ENCODE results near the gene PLEKHG4B.

PLEKHG4B gene

DNA sequence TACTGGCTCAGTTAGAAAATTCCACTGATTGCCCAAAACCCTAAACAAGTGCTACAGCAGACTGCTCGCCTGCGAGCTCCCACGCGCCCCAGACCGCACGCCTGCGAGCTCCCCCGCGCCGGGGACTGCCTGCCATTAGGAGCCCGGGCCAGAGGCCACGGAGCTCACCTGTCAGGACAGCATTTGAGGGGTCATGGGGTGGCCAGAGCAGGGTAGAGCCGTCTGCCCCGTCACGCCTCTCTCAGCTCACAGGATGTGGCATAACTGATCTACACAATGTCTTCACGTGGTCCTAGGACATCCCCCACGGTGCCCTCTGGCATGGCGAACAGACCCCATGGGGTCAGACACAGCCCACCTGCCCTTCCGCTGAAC is 70.2 kb downstream of the PLEKHG4B start:
- Histone ChIP-seq H3K27ac (ENCODE audit: low read depth, low read length) (no peak overlapping the region), H3K79me2 (ENCODE audit: insufficient read depth, low read length) (no peaks in the 10 kb centered on the region), H3K9me3 (ENCODE audit: insufficient read depth, low read length) (peaks cover 5% of the 10 kb centered on the region; the same call in 1 of the 2 replicates), H3K4me3 (ENCODE audit: insufficient read depth, low read length, poor library complexity, severe bottlenecking) (no peak overlapping the region), H3K36me3 (ENCODE audit: low read length) (no peaks in the 10 kb centered on the region), H3F3A (ENCODE audit: insufficient read depth) (no peaks in the 10 kb centered on the region), H2AFZ (ENCODE audit: low read depth, low read length, severe bottlenecking) (no peak overlapping the region), H3K9me2 (replicated peaks; ENCODE audit: insufficient read depth, low read length) (no peaks in the 10 kb centered on the region), H3K4me2 (ENCODE audit: low read depth, low read length, poor library complexity, severe bottlenecking) (no peak overlapping the region), H3K27me3 (ENCODE audit: low read length) (no peaks in the 10 kb centered on the region), H4K20me1 (ENCODE audit: low read depth, low read length) (no peaks in the 10 kb centered on the region), H3K9ac (ENCODE audit: low read length) (no peak overlapping the region)
- TF ChIP-seq EZH2phosphoT487 (conservative IDR thresholded peaks at IDR 0.05; ENCODE audit: low read length): no peak
- TF ChIP-seq, protein P1, sequence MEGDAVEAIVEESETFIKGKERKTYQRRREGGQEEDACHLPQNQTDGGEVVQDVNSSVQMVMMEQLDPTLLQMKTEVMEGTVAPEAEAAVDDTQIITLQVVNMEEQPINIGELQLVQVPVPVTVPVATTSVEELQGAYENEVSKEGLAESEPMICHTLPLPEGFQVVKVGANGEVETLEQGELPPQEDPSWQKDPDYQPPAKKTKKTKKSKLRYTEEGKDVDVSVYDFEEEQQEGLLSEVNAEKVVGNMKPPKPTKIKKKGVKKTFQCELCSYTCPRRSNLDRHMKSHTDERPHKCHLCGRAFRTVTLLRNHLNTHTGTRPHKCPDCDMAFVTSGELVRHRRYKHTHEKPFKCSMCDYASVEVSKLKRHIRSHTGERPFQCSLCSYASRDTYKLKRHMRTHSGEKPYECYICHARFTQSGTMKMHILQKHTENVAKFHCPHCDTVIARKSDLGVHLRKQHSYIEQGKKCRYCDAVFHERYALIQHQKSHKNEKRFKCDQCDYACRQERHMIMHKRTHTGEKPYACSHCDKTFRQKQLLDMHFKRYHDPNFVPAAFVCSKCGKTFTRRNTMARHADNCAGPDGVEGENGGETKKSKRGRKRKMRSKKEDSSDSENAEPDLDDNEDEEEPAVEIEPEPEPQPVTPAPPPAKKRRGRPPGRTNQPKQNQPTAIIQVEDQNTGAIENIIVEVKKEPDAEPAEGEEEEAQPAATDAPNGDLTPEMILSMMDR (IDR thresholded peaks at IDR 0.05; ENCODE audit: insufficient read depth, low read length, poor library complexity, severe bottlenecking): no peak

DNA sequence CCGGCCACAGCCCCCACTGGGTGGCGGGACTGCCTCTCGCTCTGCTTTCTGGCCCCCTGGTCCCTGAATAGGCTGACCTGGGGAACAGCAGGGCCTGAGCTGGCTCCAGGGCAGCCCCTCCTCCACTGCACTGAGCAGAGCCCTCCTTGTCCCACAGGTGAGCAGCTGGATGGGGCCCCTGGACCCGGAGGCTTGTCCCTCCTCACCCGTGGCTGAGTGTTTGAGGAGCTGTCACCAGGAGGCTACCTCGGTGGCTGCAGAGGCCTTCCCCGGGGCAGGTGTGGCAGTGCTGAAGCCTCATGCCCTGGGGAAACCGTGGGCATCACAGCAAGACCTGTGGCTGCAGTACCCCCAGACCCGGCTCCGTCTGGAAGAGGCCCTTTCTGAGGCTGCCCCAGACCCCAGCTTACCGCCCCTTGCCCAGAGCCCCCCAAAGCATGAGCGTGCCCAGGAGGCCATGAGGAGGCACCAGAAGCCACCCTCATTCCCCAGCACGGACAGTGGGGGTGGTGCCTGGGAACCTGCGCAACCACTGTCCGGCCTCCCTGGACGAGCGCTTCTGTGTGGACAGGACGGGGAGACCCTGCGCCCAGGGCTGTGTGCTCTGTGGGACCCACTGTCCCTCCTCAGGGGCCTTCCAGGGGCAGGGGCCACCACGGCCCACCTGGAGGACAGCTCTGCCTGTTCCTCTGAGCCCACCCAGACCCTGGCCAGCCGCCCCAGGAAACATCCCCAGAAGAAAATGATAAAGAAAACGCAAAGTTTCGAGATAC is 70.8 kb downstream of the PLEKHG4B start:
- Histone ChIP-seq H3K27me3 (ENCODE audit: low read length) (no peaks in the 10 kb centered on the region), H4K20me1 (ENCODE audit: low read depth, low read length) (no peaks in the 10 kb centered on the region), H2AFZ (ENCODE audit: low read depth, low read length, severe bottlenecking) (no peak overlapping the region), H3K79me2 (ENCODE audit: insufficient read depth, low read length) (no peaks in the 10 kb centered on the region), H3K4me3 (ENCODE audit: insufficient read depth, low read length, poor library complexity, severe bottlenecking) (no peak overlapping the region), H3K9me3 (ENCODE audit: insufficient read depth, low read length) (peaks cover 5% of the 10 kb centered on the region; the same call in 1 of the 2 replicates), H3F3A (ENCODE audit: insufficient read depth) (no peaks in the 10 kb centered on the region), H3K9me2 (replicated peaks; ENCODE audit: insufficient read depth, low read length) (no peaks in the 10 kb centered on the region), H3K9ac (ENCODE audit: low read length) (no peak overlapping the region), H3K27ac (ENCODE audit: low read depth, low read length) (no peak overlapping the region), H3K4me2 (ENCODE audit: low read depth, low read length, poor library complexity, severe bottlenecking) (no peak overlapping the region), H3K36me3 (ENCODE audit: low read length) (no peaks in the 10 kb centered on the region)
- no peak for TF ChIP-seq EZH2phosphoT487 (conservative IDR thresholded peaks at IDR 0.05; ENCODE audit: low read length)
- TF ChIP-seq, protein P1 (IDR thresholded peaks at IDR 0.05; ENCODE audit: insufficient read depth, low read length, poor library complexity, severe bottlenecking): no peak

- Histone ChIP-seq H3K36me3 (ENCODE audit: low read length) (no peaks in the 10 kb centered on the region), H3K27ac (ENCODE audit: low read depth, low read length) (no peak overlapping the region), H3K79me2 (ENCODE audit: insufficient read depth, low read length) (no peaks in the 10 kb centered on the region), H3K9me3 (ENCODE audit: insufficient read depth, low read length) (peaks cover 5% of the 10 kb centered on the region; the same call in 1 of the 2 replicates), H3K9ac (ENCODE audit: low read length) (no peak overlapping the region), H3K4me2 (ENCODE audit: low read depth, low read length, poor library complexity, severe bottlenecking) (no peak overlapping the region), H3K4me3 (ENCODE audit: insufficient read depth, low read length, poor library complexity, severe bottlenecking) (no peak overlapping the region), H3K9me2 (replicated peaks; ENCODE audit: insufficient read depth, low read length) (no peaks in the 10 kb centered on the region), H4K20me1 (ENCODE audit: low read depth, low read length) (no peaks in the 10 kb centered on the region), H2AFZ (ENCODE audit: low read depth, low read length, severe bottlenecking) (no peak overlapping the region), H3F3A (ENCODE audit: insufficient read depth) (no peaks in the 10 kb centered on the region), H3K27me3 (ENCODE audit: low read length) (no peaks in the 10 kb centered on the region)
- TF ChIP-seq, protein P1 (IDR thresholded peaks at IDR 0.05; ENCODE audit: insufficient read depth, low read length, poor library complexity, severe bottlenecking): no peak
- TF ChIP-seq EZH2phosphoT487 (conservative IDR thresholded peaks at IDR 0.05; ENCODE audit: low read length): no peak
Measured at GRCh38 chr5:163338-163620, 71.3 kb downstream of the PLEKHG4B start.
